Measurements from ENCODE around the gene TMA7.
"Not testable (repeated sequence)": the region's sequence is repeated elsewhere in the genome, so short reads cannot be mapped to it uniquely, and the experiment has no call there.

TMA7 gene

GRCh38 chr3:48459773-48460516 lies 19.9 kb downstream of the TMA7 start:
- Histone ChIP-seq H3K36me3 (ENCODE audit: insufficient read depth, low read length) (peaks cover 56% of the 10 kb centered on the region), H2AFZ (ENCODE audit: low read length) (no peak overlapping the region), H4K20me1 (ENCODE audit: insufficient read depth, low read length) (no peaks in the 10 kb centered on the region), H3K27me3 (ENCODE audit: insufficient read depth, low read length) (no peaks in the 10 kb centered on the region), H3F3A (ENCODE audit: insufficient read depth, low read length) (no peaks in the 10 kb centered on the region), H3K4me2 (ENCODE audit: low read length) (no peak overlapping the region), H3K4me1 (ENCODE audit: insufficient read depth, low read length, severe bottlenecking) (no peaks in the 10 kb centered on the region), H3K27ac (ENCODE audit: low read depth, low read length, poor library complexity, severe bottlenecking) (no peak overlapping the region), H3K4me3 (ENCODE audit: low read depth, low read length, poor library complexity, severe bottlenecking) (no peak overlapping the region), H3K9me3 (ENCODE audit: low read length) (no peaks in the 10 kb centered on the region), H3K9ac (ENCODE audit: low read length) (no peak overlapping the region), H3K9me2 (ENCODE audit: low read depth, low read length) (no peaks in the 10 kb centered on the region), H3K79me2 (ENCODE audit: insufficient read depth, low read length) (no peaks in the 10 kb centered on the region)
- no peak for TF ChIP-seq EZH2 (IDR thresholded peaks at IDR 0.05; ENCODE audit: borderline replicate concordance, low read length)
- TF ChIP-seq, protein P1, sequence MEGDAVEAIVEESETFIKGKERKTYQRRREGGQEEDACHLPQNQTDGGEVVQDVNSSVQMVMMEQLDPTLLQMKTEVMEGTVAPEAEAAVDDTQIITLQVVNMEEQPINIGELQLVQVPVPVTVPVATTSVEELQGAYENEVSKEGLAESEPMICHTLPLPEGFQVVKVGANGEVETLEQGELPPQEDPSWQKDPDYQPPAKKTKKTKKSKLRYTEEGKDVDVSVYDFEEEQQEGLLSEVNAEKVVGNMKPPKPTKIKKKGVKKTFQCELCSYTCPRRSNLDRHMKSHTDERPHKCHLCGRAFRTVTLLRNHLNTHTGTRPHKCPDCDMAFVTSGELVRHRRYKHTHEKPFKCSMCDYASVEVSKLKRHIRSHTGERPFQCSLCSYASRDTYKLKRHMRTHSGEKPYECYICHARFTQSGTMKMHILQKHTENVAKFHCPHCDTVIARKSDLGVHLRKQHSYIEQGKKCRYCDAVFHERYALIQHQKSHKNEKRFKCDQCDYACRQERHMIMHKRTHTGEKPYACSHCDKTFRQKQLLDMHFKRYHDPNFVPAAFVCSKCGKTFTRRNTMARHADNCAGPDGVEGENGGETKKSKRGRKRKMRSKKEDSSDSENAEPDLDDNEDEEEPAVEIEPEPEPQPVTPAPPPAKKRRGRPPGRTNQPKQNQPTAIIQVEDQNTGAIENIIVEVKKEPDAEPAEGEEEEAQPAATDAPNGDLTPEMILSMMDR (IDR thresholded peaks at IDR 0.05; ENCODE audit: low read length) = no peak

GRCh38 chr3:48460517-48460902 lies 20.5 kb downstream of the TMA7 start:
- no peak overlapping the region for H3K9ac ChIP-seq (ENCODE audit: low read length)
- peaks cover 51% of the 10 kb centered on the region for H3K36me3 ChIP-seq (ENCODE audit: insufficient read depth, low read length)
- no peaks in the 10 kb centered on the region for H4K20me1 ChIP-seq (ENCODE audit: insufficient read depth, low read length)
- H3K9me3 ChIP-seq (ENCODE audit: low read length) = no peaks in the 10 kb centered on the region
- no peak for TF ChIP-seq EZH2 (IDR thresholded peaks at IDR 0.05; ENCODE audit: borderline replicate concordance, low read length)
- TF ChIP-seq, protein P1 (IDR thresholded peaks at IDR 0.05; ENCODE audit: low read length) = no peak
- no peaks in the 10 kb centered on the region for H3K79me2 ChIP-seq (ENCODE audit: insufficient read depth, low read length)
- no peak overlapping the region for H3K27ac ChIP-seq (ENCODE audit: low read depth, low read length, poor library complexity, severe bottlenecking)
- H3K27me3 ChIP-seq (ENCODE audit: insufficient read depth, low read length) = no peaks in the 10 kb centered on the region
- H3K4me1 ChIP-seq (ENCODE audit: insufficient read depth, low read length, severe bottlenecking) = peaks cover 1% of the 10 kb centered on the region
- H2AFZ ChIP-seq (ENCODE audit: low read length) = no peak overlapping the region
- no peaks in the 10 kb centered on the region for H3K9me2 ChIP-seq (ENCODE audit: low read depth, low read length)
- no peak overlapping the region for H3K4me3 ChIP-seq (ENCODE audit: low read depth, low read length, poor library complexity, severe bottlenecking)
- no peak overlapping the region for H3K4me2 ChIP-seq (ENCODE audit: low read length)
- no peaks in the 10 kb centered on the region for H3F3A ChIP-seq (ENCODE audit: insufficient read depth, low read length)

DNA sequence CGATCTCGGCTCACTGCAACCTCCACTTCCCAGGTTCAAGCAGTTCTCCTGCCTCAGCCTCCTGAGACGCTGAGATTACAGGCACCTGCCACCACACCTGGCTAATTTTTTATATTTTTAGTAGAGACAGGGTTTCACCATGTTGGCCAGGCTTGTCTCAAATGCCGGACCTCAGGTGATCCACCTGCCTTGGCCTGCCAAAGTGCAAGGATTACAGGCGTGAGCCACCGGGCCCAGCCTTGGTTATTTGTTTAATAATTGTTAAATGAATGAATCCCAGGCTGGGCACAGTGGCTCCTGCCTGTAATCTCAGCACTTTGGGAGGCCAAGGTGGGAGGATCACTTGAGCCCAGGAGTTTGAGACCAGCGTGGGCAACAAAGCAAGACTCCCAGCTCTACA lies 21.7 kb downstream of the TMA7 start:
- H3K4me2 ChIP-seq (ENCODE audit: low read length); H2AFZ ChIP-seq (ENCODE audit: low read length); H4K20me1 ChIP-seq (ENCODE audit: insufficient read depth, low read length); H3F3A ChIP-seq (ENCODE audit: insufficient read depth, low read length); H3K9me3 ChIP-seq (ENCODE audit: low read length); H3K27me3 ChIP-seq (ENCODE audit: insufficient read depth, low read length); H3K27ac ChIP-seq (ENCODE audit: low read depth, low read length, poor library complexity, severe bottlenecking); H3K9ac ChIP-seq (ENCODE audit: low read length); H3K4me3 ChIP-seq (ENCODE audit: low read depth, low read length, poor library complexity, severe bottlenecking); H3K9me2 ChIP-seq (ENCODE audit: low read depth, low read length); H3K79me2 ChIP-seq (ENCODE audit: insufficient read depth, low read length): not testable (repeated sequence)
- Histone ChIP-seq H3K36me3 (ENCODE audit: insufficient read depth, low read length) (peaks cover 41% of the 10 kb centered on the region), H3K4me1 (ENCODE audit: insufficient read depth, low read length, severe bottlenecking) (peaks cover 14% of the 10 kb centered on the region)

- H3K9ac ChIP-seq (ENCODE audit: low read length) = no peak overlapping the region
- no peaks in the 10 kb centered on the region for H3K9me2 ChIP-seq (ENCODE audit: low read depth, low read length)
- H3F3A ChIP-seq (ENCODE audit: insufficient read depth, low read length) = no peaks in the 10 kb centered on the region
- TF ChIP-seq, protein P1 (IDR thresholded peaks at IDR 0.05; ENCODE audit: low read length) = no peak
- H3K27ac ChIP-seq (ENCODE audit: low read depth, low read length, poor library complexity, severe bottlenecking) = no peak overlapping the region
- H3K9me3 ChIP-seq (ENCODE audit: low read length) = no peaks in the 10 kb centered on the region
- H4K20me1 ChIP-seq (ENCODE audit: insufficient read depth, low read length) = no peaks in the 10 kb centered on the region
- no peak overlapping the region for H2AFZ ChIP-seq (ENCODE audit: low read length)
- H3K27me3 ChIP-seq (ENCODE audit: insufficient read depth, low read length) = no peaks in the 10 kb centered on the region
- H3K4me3 ChIP-seq (ENCODE audit: low read depth, low read length, poor library complexity, severe bottlenecking) = no peak overlapping the region
- peaks cover 33% of the 10 kb centered on the region for H3K4me1 ChIP-seq (ENCODE audit: insufficient read depth, low read length, severe bottlenecking)
- H3K36me3 ChIP-seq (ENCODE audit: insufficient read depth, low read length) = peaks cover 47% of the 10 kb centered on the region
- no peak overlapping the region for H3K4me2 ChIP-seq (ENCODE audit: low read length)
- no peaks in the 10 kb centered on the region for H3K79me2 ChIP-seq (ENCODE audit: insufficient read depth, low read length)
These were observed 23.6 kb downstream of the TMA7 start for GRCh38 chr3:48463703-48464102.
